Brain microvascular endothelial cell (primary cell): ENCODE results near the gene SUPT3H.
A peak's percentile ranks its signal among the peaks of the same experiment; 100 is the strongest.

ENCODE experiments used
- DNase-seq: peaks from one replicate; pipeline ENCODE4 v3.0.0-alpha.2; 2020
- H3K27ac ChIP-seq: fragments of 250-450 bp; sonication (Bioruptor Pico); 2 replicates; pipeline ENCODE4 v1.5.1; 2020; ENCODE audit warnings: mild to moderate bottlenecking, moderate library complexity
- H3K27me3 ChIP-seq: fragments of 250-450 bp; sonication (Bioruptor Pico); replicated peaks from 2 replicates; pipeline ENCODE4 v1.5.1; 2020; ENCODE audit warnings: mild to moderate bottlenecking
- H3K36me3 ChIP-seq: fragments of 250-450 bp; sonication (Bioruptor Pico); replicated peaks from 2 replicates; pipeline ENCODE4 v1.5.1; 2020; ENCODE audit warnings: mild to moderate bottlenecking
- H3K4me3 ChIP-seq: 2 replicates; pipeline ENCODE4 v1.5.1; 2011; ENCODE audit warnings: low read depth, mild to moderate bottlenecking, control low read depth, low read length, moderate library complexity
- CTCF ChIP-seq: IDR thresholded peaks from 2 replicates; pipeline ENCODE4 v1.5.1; 2011; ENCODE audit warnings: low read depth, mild to moderate bottlenecking, moderate library complexity, low read length, control low read depth, inconsistent platforms; ENCODE audit errors: missing control alignments
- in situ Hi-C: cut with HindIII; loops from 2 replicates; pipeline ENCODE4 v1.10.0; 2017; ENCODE audit warnings: low sequenced_read_pairs, low pct_ligation_motif_present

SUPT3H gene

GRCh38 chr6:44856479-44856878, 521.3 kb downstream of the SUPT3H start:
- Histone ChIP-seq H3K27ac (no peak overlapping the region), H3K36me3 (no peaks in the 10 kb centered on the region), H3K4me3 (no peak overlapping the region), H3K27me3 (no peaks in the 10 kb centered on the region)
- in situ Hi-C loops, result no loop called here
- no peak for DNase-seq
- no peak for TF ChIP-seq CTCF

GRCh38 chr6:44855562-44856411, 521.9 kb downstream of the SUPT3H start:
- H3K27ac ChIP-seq, result no peak overlapping the region
- no peak for TF ChIP-seq CTCF
- H3K27me3 ChIP-seq, result no peaks in the 10 kb centered on the region
- DNase-seq, result peak; percentile 3
- no peak overlapping the region for H3K4me3 ChIP-seq
- in situ Hi-C loops, result no loop called here
- no peaks in the 10 kb centered on the region for H3K36me3 ChIP-seq

GRCh38 chr6:44854712-44855443, 522.9 kb downstream of the SUPT3H start:
- no peak for DNase-seq
- Histone ChIP-seq H3K27ac (no peak overlapping the region), H3K27me3 (no peaks in the 10 kb centered on the region), H3K4me3 (no peak overlapping the region), H3K36me3 (no peaks in the 10 kb centered on the region)
- TF ChIP-seq CTCF, result no peak
- in situ Hi-C loops, result no loop called here

- Histone ChIP-seq H3K36me3 (no peaks in the 10 kb centered on the region), H3K27me3 (no peaks in the 10 kb centered on the region), H3K4me3 (no peak overlapping the region), H3K27ac (no peak overlapping the region)
- in situ Hi-C loops, result no loop called here
- DNase-seq, result no peak
- no peak for TF ChIP-seq CTCF
These were observed 526.6 kb downstream of the SUPT3H start for GRCh38 chr6:44851176-44851575.

GRCh38 chr6:44850312-44850711, 527.4 kb downstream of the SUPT3H start:
- DNase-seq, result no peak
- TF ChIP-seq CTCF, result no peak
- Histone ChIP-seq H3K27me3 (no peaks in the 10 kb centered on the region), H3K4me3 (no peak overlapping the region), H3K36me3 (no peaks in the 10 kb centered on the region), H3K27ac (no peak overlapping the region)
- in situ Hi-C loops, result no loop called here
